Activated T-helper 1 cell treated with anti-CD3 and anti-CD28 coated beads, Interleukin-12 subunit alpha, Interleukin-12 subunit beta, Interleukin-2, Interleukin-4 antibody, amounts not matched to agents 30 ng/mL and 10 ng/mL and 1 ng/mL, durations not matched to agents 14 hours and 24 hours and 36 hours (primary cell): ENCODE measurements around the gene DSG1. TPM values are rescaled to one million over a fixed set of nuclear protein-coding genes. Genes with fewer than 3 reads are reported as not detected.
"Not testable (repeated sequence)": the region's sequence is repeated elsewhere in the genome, so short reads cannot be mapped to it uniquely, and the experiment has no call there.

Source experiments
- DNase-seq: peaks from one replicate; pipeline ENCODE4 v3.0.0; 2021; ENCODE audit warnings: low spot score
- H3K27ac Mint-ChIP-seq: one replicate; pipeline ENCODE4 v1.8.0; 2021; ENCODE audit warnings: mild to moderate bottlenecking, mixed read lengths
- H3K27me3 Mint-ChIP-seq: one replicate; pipeline ENCODE4 v1.8.0; 2022; ENCODE audit warnings: mild to moderate bottlenecking, moderate library complexity, mixed read lengths; ENCODE audit not compliant: insufficient read depth
- H3K36me3 Mint-ChIP-seq: one replicate; pipeline ENCODE4 v1.8.0; 2021; ENCODE audit warnings: low read depth, mixed read lengths
- H3K4me1 Mint-ChIP-seq: one replicate; pipeline ENCODE4 v1.8.0; 2021; ENCODE audit warnings: low read depth, mixed read lengths
- H3K4me3 Mint-ChIP-seq: one replicate; pipeline ENCODE4 v1.8.0; 2021; ENCODE audit warnings: mild to moderate bottlenecking, moderate library complexity, mixed read lengths
- H3K9me3 Mint-ChIP-seq: one replicate; pipeline ENCODE4 v1.8.0; 2021; ENCODE audit warnings: mixed read lengths
- intact Hi-C: fragments of 100-400 bp; cut with micrococcal nuclease; formaldehyde crosslinking; loops from one replicate; pipeline ENCODE4 v1.15.1; 2024
- total RNA-seq: library from RNA; stranded (reverse); gene quantifications from 2 replicates; pipeline ENCODE4 v1.2.3, GENCODE V29; 2022

DSG1 gene
- total RNA-seq = not detected in 2 replicates

DNA sequence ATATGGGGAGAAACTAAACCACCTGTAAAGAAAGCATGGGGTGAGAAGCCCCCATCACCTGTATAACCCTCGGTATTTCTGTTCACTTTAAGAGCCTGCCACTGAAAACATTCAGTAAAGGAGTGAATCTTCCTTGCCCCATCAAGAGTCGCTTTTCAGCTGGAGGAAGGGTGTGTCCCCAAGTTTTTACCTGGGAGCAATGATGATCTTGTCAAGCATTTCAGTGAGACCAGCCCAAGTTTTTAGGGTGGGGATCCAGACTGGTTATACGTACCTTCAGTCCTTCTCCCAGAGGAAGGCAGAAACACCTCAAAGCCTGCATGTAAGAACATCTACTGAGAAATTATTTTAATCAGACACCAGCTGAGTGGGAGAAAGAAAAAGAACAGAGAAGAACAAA lies at the start of gene DSG1:
Gene DSG1, plus strand, starts transcription at position 301 of the 400 bp plus-strand sequence. CDS start 141 bp downstream, outside the sequence.
- Mint-ChIP-seq H3K4me1 (no peaks in the 10 kb centered on the region), H3K27me3 (no peaks in the 10 kb centered on the region), H3K27ac (no peak within 1 kb of the TSS), H3K4me3 (no peak within 1 kb of the TSS), H3K9me3 (no peaks in the 10 kb centered on the region), H3K36me3 (no peaks in the 10 kb centered on the region)
- intact Hi-C loops = no loop called here
- DNase-seq = no peak

DNA sequence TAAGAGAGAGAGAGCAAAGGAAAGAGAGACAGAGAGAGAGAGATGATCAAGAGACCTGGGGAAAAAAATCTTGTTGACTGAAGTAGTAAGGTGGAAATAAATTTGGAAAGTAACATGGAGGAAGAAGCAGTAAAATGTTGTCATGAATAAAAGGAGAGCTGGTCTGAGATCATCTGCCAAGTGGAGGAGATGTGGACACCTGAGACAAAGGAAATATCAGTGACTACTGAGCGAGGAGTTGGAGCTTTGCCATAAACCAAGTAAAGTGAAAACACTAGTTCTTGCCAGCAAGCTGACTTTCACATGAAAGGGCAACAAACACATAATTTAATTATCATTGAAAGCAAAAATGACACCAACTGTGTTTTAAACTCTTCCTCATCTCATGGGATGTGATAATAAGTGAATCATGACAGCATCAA lies 49.0 kb upstream of the DSG1 start:
- H3K27me3 Mint-ChIP-seq = no peaks in the 10 kb centered on the region
- no peaks in the 10 kb centered on the region for H3K4me1 Mint-ChIP-seq
- DNase-seq = no peak
- H3K27ac Mint-ChIP-seq = no peak overlapping the region
- H3K4me3 Mint-ChIP-seq = no peak overlapping the region
- peaks cover 4% of the 10 kb centered on the region for H3K9me3 Mint-ChIP-seq
- no peaks in the 10 kb centered on the region for H3K36me3 Mint-ChIP-seq
- intact Hi-C loops = no loop called here

- no peaks in the 10 kb centered on the region for H3K36me3 Mint-ChIP-seq
- no peak for DNase-seq
- no peak overlapping the region for H3K27ac Mint-ChIP-seq
- intact Hi-C loops = no loop called here
- no peaks in the 10 kb centered on the region for H3K27me3 Mint-ChIP-seq
- no peak overlapping the region for H3K4me3 Mint-ChIP-seq
- peaks cover 4% of the 10 kb centered on the region for H3K9me3 Mint-ChIP-seq
- H3K4me1 Mint-ChIP-seq = no peaks in the 10 kb centered on the region
Measured at GRCh38 chr18:31269566-31269965, 48.4 kb upstream of the DSG1 start.

GRCh38 chr18:31270578-31270977 lies 47.4 kb upstream of the DSG1 start:
- no peak overlapping the region for H3K4me3 Mint-ChIP-seq
- no peak for DNase-seq
- no peaks in the 10 kb centered on the region for H3K27me3 Mint-ChIP-seq
- H3K4me1 Mint-ChIP-seq = no peaks in the 10 kb centered on the region
- intact Hi-C loops = no loop called here
- H3K36me3 Mint-ChIP-seq = no peaks in the 10 kb centered on the region
- peaks cover 4% of the 10 kb centered on the region for H3K9me3 Mint-ChIP-seq
- no peak overlapping the region for H3K27ac Mint-ChIP-seq

- Mint-ChIP-seq H3K27ac (no peak overlapping the region), H3K36me3 (no peaks in the 10 kb centered on the region), H3K27me3 (no peaks in the 10 kb centered on the region), H3K4me1 (no peaks in the 10 kb centered on the region), H3K9me3 (peaks cover 4% of the 10 kb centered on the region), H3K4me3 (no peak overlapping the region)
- no peak for DNase-seq
- intact Hi-C loops = no loop called here
Measured at GRCh38 chr18:31273812-31274527, 44.0 kb upstream of the DSG1 start.

DNA sequence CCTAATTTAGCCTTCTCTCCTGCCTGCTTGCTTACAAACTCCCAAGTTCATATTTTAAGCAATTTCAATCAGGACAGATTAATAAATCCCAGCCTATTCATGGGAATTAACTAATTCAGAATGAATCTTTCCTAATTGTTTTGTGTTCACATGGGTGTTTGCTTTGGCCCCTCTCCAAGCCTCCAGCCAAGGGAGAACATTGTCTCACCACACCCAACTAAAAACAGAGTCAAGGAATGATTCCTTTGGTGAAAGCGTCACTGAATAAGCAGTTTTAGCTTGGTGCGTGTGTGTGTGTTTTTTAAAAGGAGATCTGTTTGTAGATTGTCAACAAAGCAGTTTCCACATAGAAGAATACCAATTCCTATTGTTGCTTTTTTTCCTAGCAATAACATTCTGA lies 43.0 kb upstream of the DSG1 start:
- H3K9me3 Mint-ChIP-seq = peaks cover 4% of the 10 kb centered on the region

GRCh38 chr18:31275722-31276463 lies 42.1 kb upstream of the DSG1 start:
- peaks cover 4% of the 10 kb centered on the region for H3K9me3 Mint-ChIP-seq
- no peaks in the 10 kb centered on the region for H3K27me3 Mint-ChIP-seq
- H3K36me3 Mint-ChIP-seq = no peaks in the 10 kb centered on the region
- no peak overlapping the region for H3K27ac Mint-ChIP-seq
- H3K4me3 Mint-ChIP-seq = no peak overlapping the region
- intact Hi-C loops = no loop called here
- DNase-seq = no peak
- H3K4me1 Mint-ChIP-seq = no peaks in the 10 kb centered on the region

More for the DNA sequence above, 43.0 kb upstream of the DSG1 start:
- no peaks in the 10 kb centered on the region for H3K27me3 Mint-ChIP-seq
- no peaks in the 10 kb centered on the region for H3K36me3 Mint-ChIP-seq
- DNase-seq = no peak
- H3K4me1 Mint-ChIP-seq = no peaks in the 10 kb centered on the region
- intact Hi-C loops = no loop called here
- H3K27ac Mint-ChIP-seq = no peak overlapping the region
- H3K4me3 Mint-ChIP-seq = no peak overlapping the region

DNA sequence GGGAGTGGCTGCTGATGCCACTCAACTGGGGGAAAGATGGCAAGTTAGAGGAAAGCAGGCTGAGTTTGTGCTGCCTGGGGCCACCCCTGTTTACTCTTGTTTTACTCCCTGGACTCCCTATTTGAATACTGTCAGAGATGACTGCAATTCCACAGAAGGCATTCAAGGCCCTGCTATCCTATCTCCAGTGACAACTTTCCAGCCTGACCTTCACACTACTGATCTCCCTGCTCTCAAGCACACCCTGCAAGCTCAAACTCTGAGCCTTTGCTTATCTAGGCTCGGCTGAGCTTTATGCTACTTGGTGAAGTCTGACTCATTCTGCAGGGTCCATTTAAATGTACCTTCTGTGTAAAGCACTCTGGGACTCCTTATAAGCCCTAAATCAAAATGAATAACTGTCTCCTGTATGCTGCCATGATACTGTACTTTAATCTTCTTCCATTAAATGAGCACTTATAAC lies 39.3 kb upstream of the DSG1 start:
- Mint-ChIP-seq H3K27ac (no peak overlapping the region), H3K4me1 (no peaks in the 10 kb centered on the region), H3K36me3 (no peaks in the 10 kb centered on the region), H3K27me3 (no peaks in the 10 kb centered on the region), H3K9me3 (no peaks in the 10 kb centered on the region), H3K4me3 (no peak overlapping the region)
- intact Hi-C loops = no loop called here
- no peak for DNase-seq

- H3K27me3 Mint-ChIP-seq = no peaks in the 10 kb centered on the region
- peaks cover 10% of the 10 kb centered on the region for H3K9me3 Mint-ChIP-seq
- intact Hi-C loops = no loop called here
- H3K4me3 Mint-ChIP-seq = no peak overlapping the region
- no peaks in the 10 kb centered on the region for H3K36me3 Mint-ChIP-seq
- no peaks in the 10 kb centered on the region for H3K4me1 Mint-ChIP-seq
- DNase-seq = no peak
- no peak overlapping the region for H3K27ac Mint-ChIP-seq
Measured at GRCh38 chr18:31280502-31280901, 37.5 kb upstream of the DSG1 start.

DNA sequence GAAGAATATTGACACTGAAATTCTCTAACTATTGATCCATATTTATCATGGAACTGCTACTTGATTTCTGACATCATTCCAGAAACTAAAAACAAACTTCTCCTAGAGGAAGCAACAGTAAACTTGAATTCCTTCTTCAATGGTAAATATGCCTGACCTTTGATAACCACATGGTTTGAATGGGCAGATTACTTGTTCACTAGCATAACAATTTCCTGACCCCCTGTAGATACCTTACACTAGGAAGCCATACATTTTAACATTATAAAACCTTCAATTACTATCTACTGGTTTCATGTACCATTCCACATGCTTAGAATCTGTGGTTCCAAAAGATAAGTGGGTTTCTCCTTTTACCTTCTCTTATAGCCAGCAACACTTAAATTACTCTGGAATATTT lies 36.5 kb upstream of the DSG1 start:
- H3K27ac Mint-ChIP-seq = no peak overlapping the region
- no peak overlapping the region for H3K4me3 Mint-ChIP-seq
- H3K27me3 Mint-ChIP-seq = no peaks in the 10 kb centered on the region
- H3K36me3 Mint-ChIP-seq = no peaks in the 10 kb centered on the region
- H3K9me3 Mint-ChIP-seq = peaks cover 14% of the 10 kb centered on the region
- no peak for DNase-seq
- intact Hi-C loops = no loop called here
- no peaks in the 10 kb centered on the region for H3K4me1 Mint-ChIP-seq

GRCh38 chr18:31289446-31289845 lies 28.5 kb upstream of the DSG1 start:
- intact Hi-C loops, H3K27me3 Mint-ChIP-seq, H3K4me1 Mint-ChIP-seq, H3K27ac Mint-ChIP-seq, H3K4me3 Mint-ChIP-seq, DNase-seq, H3K36me3 Mint-ChIP-seq: not testable (repeated sequence)
- peaks cover 51% of the 10 kb centered on the region for H3K9me3 Mint-ChIP-seq

GRCh38 chr18:31291688-31292087 lies 26.3 kb upstream of the DSG1 start:
- DNase-seq = no peak
- H3K4me1 Mint-ChIP-seq = no peaks in the 10 kb centered on the region
- intact Hi-C loops = no loop called here

DNA sequence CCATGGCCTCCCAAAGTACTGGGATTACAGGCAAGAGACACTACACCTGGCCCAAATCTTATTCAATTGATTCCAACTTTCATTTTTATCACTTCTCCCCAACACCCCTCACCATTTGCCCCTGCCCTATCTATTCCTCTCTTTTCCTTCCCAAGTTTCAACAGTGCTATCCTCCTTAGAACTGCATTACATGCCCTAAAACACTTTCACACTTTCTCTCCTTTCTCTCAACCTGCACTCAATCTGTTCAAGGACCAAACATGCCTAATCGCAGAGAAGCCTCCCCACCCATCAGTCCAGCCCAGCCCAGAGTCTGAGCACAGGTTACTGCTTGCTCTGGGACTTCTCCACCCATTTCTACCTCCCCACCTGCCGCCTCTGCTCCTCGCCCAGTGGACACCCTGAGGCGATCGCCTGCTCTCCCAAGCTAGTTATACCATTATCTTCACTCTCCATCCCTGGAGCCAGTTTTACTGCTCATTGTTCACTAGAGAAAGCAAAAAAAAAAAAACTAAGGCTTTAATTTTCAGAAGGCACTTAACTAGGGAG lies 23.7 kb upstream of the DSG1 start:
- no peaks in the 10 kb centered on the region for H3K36me3 Mint-ChIP-seq
- intact Hi-C loops = no loop called here
- peaks cover 23% of the 10 kb centered on the region for H3K9me3 Mint-ChIP-seq
- no peak overlapping the region for H3K4me3 Mint-ChIP-seq
- no peaks in the 10 kb centered on the region for H3K27me3 Mint-ChIP-seq
- DNase-seq = no peak
- H3K4me1 Mint-ChIP-seq = no peaks in the 10 kb centered on the region
- no peak overlapping the region for H3K27ac Mint-ChIP-seq

More at GRCh38 chr18:31291688-31292087, 26.3 kb upstream of the DSG1 start:
- Mint-ChIP-seq H3K9me3 (peaks cover 39% of the 10 kb centered on the region), H3K27ac (no peak overlapping the region), H3K4me3 (no peak overlapping the region), H3K27me3 (peaks cover 2% of the 10 kb centered on the region), H3K36me3 (no peaks in the 10 kb centered on the region)
